GM12892 (cell line): ENCODE measurements around the gene CYB5R3.
"Not testable (repeated sequence)": the region's sequence is repeated elsewhere in the genome, so short reads cannot be mapped to it uniquely, and the experiment has no call there.

ENCODE experiments used
- DNase-seq: peaks from one replicate; pipeline ENCODE4 v3.0.0; 2011; ENCODE audit not compliant: insufficient read length
- FAIRE-seq: peaks from 2 replicates; lab custom pipeline; 2011; peaks lifted over from hg19 to GRCh38; lab: Jason Lieb, UNC
- POLR2A ChIP-seq: IDR thresholded peaks from 2 replicates; pipeline ENCODE4 v1.6.1; 2011; ENCODE audit warnings: low read depth, low read length, control low read depth
- POLR2AphosphoS5 ChIP-seq: IDR thresholded peaks from 2 replicates; pipeline ENCODE4 v1.6.1; 2011; ENCODE audit warnings: low read depth, low read length, control low read depth
- TAF1 ChIP-seq: IDR thresholded peaks from 2 replicates; pipeline ENCODE4 v1.6.1; 2011; ENCODE audit warnings: low read depth, mild to moderate bottlenecking, control low read depth, low read length, borderline replicate concordance

CYB5R3 gene

GRCh38 chr22:42676059-42676607 lies 26.9 kb upstream of the CYB5R3 start:
- TF ChIP-seq POLR2A (no peak), POLR2AphosphoS5 (no peak), TAF1 (no peak)
- DNase-seq (no peak), FAIRE-seq (no peak)

GRCh38 chr22:42673898-42674401 lies 24.8 kb upstream of the CYB5R3 start:
- DNase-seq (no peak), FAIRE-seq (no peak)
- no peak for TF ChIP-seq TAF1
- TF ChIP-seq POLR2A: no peak
- TF ChIP-seq POLR2AphosphoS5: no peak

- not testable (repeated sequence) for FAIRE-seq, DNase-seq
Observed at GRCh38 chr22:42673071-42673470, 23.9 kb upstream of the CYB5R3 start.

GRCh38 chr22:42670921-42671709 lies 21.9 kb upstream of the CYB5R3 start:
- DNase-seq (no peak), FAIRE-seq (peak; percentile 70)
- no peak for TF ChIP-seq POLR2AphosphoS5
- TF ChIP-seq TAF1: no peak
- no peak for TF ChIP-seq POLR2A

- FAIRE-seq (no peak), DNase-seq (no peak)
- TF ChIP-seq POLR2A (no peak), TAF1 (no peak), POLR2AphosphoS5 (no peak)
Observed at GRCh38 chr22:42670046-42670445, 20.9 kb upstream of the CYB5R3 start.

GRCh38 chr22:42666393-42666792 lies 17.2 kb upstream of the CYB5R3 start:
- FAIRE-seq, DNase-seq: not testable (repeated sequence)

- DNase-seq (no peak), FAIRE-seq (peak; percentile 96)
- TF ChIP-seq POLR2AphosphoS5 (no peak), TAF1 (no peak), POLR2A (no peak)
Observed at GRCh38 chr22:42664976-42665831, 16.0 kb upstream of the CYB5R3 start.

GRCh38 chr22:42661985-42662831 lies 13.0 kb upstream of the CYB5R3 start:
- TF ChIP-seq TAF1 (no peak), POLR2AphosphoS5 (no peak), POLR2A (peak; percentile 51; the same call in 1 of the 2 replicates)
- DNase-seq (peak; percentile 86), FAIRE-seq (peak; percentile 75)

- no peak for TF ChIP-seq POLR2A
- no peak for TF ChIP-seq POLR2AphosphoS5
- no peak for TF ChIP-seq TAF1
- DNase-seq: no peak
- FAIRE-seq: no peak
Observed at GRCh38 chr22:42656578-42656977, 7.4 kb upstream of the CYB5R3 start.

- peak; percentile 64 for FAIRE-seq
- TF ChIP-seq POLR2A: no peak
- no peak for TF ChIP-seq TAF1
- TF ChIP-seq POLR2AphosphoS5: no peak
- peak; percentile 62 for DNase-seq
Observed at GRCh38 chr22:42655693-42656092, 6.5 kb upstream of the CYB5R3 start.

- FAIRE-seq: no peak
- DNase-seq: no peak
- TF ChIP-seq TAF1: no peak
Observed at GRCh38 chr22:42654436-42655073, 5.4 kb upstream of the CYB5R3 start.
